Measurements from ENCODE around the gene PROX2.

GRCh38 chr14:74905595-74906142, 29.7 kb upstream of the PROX2 start:
- no peak for TF ChIP-seq POLR2A (IDR thresholded peaks at IDR 0.05)
- TF ChIP-seq, protein P1, sequence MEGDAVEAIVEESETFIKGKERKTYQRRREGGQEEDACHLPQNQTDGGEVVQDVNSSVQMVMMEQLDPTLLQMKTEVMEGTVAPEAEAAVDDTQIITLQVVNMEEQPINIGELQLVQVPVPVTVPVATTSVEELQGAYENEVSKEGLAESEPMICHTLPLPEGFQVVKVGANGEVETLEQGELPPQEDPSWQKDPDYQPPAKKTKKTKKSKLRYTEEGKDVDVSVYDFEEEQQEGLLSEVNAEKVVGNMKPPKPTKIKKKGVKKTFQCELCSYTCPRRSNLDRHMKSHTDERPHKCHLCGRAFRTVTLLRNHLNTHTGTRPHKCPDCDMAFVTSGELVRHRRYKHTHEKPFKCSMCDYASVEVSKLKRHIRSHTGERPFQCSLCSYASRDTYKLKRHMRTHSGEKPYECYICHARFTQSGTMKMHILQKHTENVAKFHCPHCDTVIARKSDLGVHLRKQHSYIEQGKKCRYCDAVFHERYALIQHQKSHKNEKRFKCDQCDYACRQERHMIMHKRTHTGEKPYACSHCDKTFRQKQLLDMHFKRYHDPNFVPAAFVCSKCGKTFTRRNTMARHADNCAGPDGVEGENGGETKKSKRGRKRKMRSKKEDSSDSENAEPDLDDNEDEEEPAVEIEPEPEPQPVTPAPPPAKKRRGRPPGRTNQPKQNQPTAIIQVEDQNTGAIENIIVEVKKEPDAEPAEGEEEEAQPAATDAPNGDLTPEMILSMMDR (IDR thresholded peaks at IDR 0.05), result peak; percentile 78 to 92 (median 92)
